ENCODE measurements around the gene TAS2R46.
"Not testable (repeated sequence)": the region's sequence is repeated elsewhere in the genome, so short reads cannot be mapped to it uniquely, and the experiment has no call there.

The TAS2R46 gene

DNA sequence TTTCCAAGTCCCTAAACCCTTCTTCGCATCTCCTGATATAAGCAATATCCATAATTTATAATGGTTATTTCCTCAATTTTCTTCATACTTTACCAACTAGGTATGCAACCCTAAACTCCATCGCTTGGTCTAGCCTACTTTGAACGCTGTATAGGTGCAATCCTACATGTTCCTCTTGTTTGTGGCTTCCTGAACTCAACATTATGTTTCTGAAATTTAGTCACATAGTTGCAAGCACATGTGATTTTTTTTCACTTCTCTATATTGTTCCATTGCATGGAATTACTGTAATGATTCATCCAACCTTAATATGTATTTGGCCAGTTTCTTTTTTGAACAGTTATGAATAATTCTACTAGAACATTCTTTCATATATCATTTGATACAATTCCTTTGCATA, 28.1 kb downstream of the TAS2R46 start:
- not testable (repeated sequence) for DNase-seq

- DNase-seq, result no peak
These were observed 30.8 kb downstream of the TAS2R46 start, which contains the start of gene TAS2R31 for GRCh38 chr12:11031307-11031706. Gene TAS2R31 (minus strand): TSS chr12:11031407. CDS start chr12:11031335, 72 bp downstream.

- DNase-seq, result no peak
These were observed 36.0 kb downstream of the TAS2R46 start for GRCh38 chr12:11026118-11026517.

- no peak for DNase-seq
These were observed 38.7 kb downstream of the TAS2R46 start for GRCh38 chr12:11023387-11023786.

DNA sequence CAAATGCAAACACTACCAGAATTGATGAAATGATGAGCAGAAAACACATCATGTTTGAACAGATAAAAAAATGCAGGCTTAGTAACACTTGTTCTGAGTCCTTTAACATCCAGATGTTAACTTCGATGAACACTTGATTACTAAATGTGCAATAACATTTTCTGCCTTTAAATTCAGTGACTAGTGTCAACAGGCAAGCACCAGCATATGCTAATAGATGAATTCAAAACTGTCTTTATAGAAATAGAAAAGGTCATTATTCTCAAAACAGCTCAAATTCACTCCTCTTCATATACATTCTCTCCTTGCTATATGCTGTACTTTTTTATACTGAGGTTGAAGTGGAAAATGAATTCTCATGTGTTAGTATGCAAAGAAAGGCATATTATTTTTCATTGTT, 39.6 kb downstream of the TAS2R46 start, which contains the start of gene TAS2R19:
TSS of gene TAS2R19 (minus strand) at position 101 of the 400 bp plus-strand sequence. CDS start at position 52, 49 bp downstream.
- DNase-seq, result no peak

- DNase-seq, result no peak
These were observed 45.2 kb downstream of the TAS2R46 start for GRCh38 chr12:11016937-11017336.

DNA sequence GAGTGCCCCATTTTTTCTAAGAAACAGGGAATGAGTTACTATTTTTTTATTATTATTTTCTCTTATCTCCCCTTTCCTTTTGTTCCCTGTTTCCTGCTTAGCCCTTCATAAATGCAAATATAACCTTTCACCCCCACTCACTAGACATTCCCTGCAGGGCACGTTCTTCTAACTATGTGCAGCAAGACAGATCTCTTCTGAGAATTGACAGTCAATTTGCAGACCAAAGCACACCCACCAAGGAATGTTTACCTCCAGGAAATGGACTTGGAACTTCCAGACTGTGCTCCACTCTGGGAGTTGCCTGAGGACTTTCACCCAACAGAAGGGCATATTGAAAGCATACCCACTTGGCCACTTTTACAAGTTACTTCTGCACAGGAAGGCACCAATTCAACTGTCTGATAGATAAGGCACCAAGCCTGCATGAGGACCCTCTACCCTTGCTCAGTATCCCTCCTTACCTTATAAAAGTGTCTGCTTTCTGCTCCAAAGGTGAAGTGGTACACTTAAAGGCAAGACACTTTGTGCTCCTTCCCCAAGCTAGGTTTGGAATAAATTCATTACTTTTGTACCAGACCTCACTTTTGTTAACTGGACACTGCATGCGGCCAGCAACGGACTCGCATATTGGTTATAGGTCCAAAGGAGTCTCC, 46.2 kb downstream of the TAS2R46 start:
- DNase-seq, result no peak

DNA sequence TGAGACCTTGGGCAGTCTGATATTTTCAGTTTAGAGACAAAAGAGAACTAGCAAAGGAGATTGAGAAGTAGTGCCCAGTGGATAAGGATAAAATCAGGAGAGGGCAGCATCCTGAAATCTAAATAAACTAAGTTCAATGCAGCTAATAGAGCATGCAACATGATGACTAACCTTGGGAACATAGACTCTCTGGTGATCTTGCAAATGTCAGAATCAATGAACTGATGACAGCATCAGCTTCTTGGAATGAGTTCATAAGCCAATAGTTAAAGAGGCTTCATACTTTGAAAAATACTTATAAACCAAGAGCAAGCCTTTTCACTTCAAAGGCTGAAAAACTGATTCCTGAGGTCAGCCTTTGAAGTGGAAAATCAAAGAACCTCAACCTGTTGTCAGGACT, 47.9 kb downstream of the TAS2R46 start:
- no peak for DNase-seq
